Measurements from ENCODE around the gene SLC16A12.
"Not testable (repeated sequence)": the region's sequence is repeated elsewhere in the genome, so short reads cannot be mapped to it uniquely, and the experiment has no call there.

The SLC16A12 gene

GRCh38 chr10:89414879-89415821 is 120.2 kb downstream of the SLC16A12 start:
- TF ChIP-seq CTCF (conservative IDR thresholded peaks at IDR 0.05; ENCODE audit: low read depth, low read length) = no peak
- H3K4me3 ChIP-seq (ENCODE audit: low read depth, low read length) = peak overlapping the region; percentile 81
- DNase-seq (ENCODE audit: low read depth) = peak; percentile 46

GRCh38 chr10:89414146-89414878 is 121.1 kb downstream of the SLC16A12 start, which contains the start of gene IFIT5:
TSS of gene IFIT5 (plus strand) at chr10:89414568. CDS start at chr10:89414799, 231 bp downstream.
- peak within 1 kb of the TSS; percentile 81 for H3K4me3 ChIP-seq (ENCODE audit: low read depth, low read length)
- peak; percentile 82 for DNase-seq (ENCODE audit: low read depth)
- TF ChIP-seq CTCF (conservative IDR thresholded peaks at IDR 0.05; ENCODE audit: low read depth, low read length) = no peak

GRCh38 chr10:89413398-89413912 is 121.9 kb downstream of the SLC16A12 start:
- TF ChIP-seq CTCF (conservative IDR thresholded peaks at IDR 0.05; ENCODE audit: low read depth, low read length) = no peak
- H3K4me3 ChIP-seq (ENCODE audit: low read depth, low read length) = peak overlapping the region; percentile 81
- no peak for DNase-seq (ENCODE audit: low read depth)

GRCh38 chr10:89412276-89412675 is 123.1 kb downstream of the SLC16A12 start:
- not testable (repeated sequence) for H3K4me3 ChIP-seq (ENCODE audit: low read depth, low read length); DNase-seq (ENCODE audit: low read depth)

- not testable (repeated sequence) for H3K4me3 ChIP-seq (ENCODE audit: low read depth, low read length); DNase-seq (ENCODE audit: low read depth)
These were observed 124.3 kb downstream of the SLC16A12 start for GRCh38 chr10:89411135-89411534.

- DNase-seq (ENCODE audit: low read depth); H3K4me3 ChIP-seq (ENCODE audit: low read depth, low read length): not testable (repeated sequence)
These were observed 124.8 kb downstream of the SLC16A12 start for GRCh38 chr10:89410551-89410950.

- not testable (repeated sequence) for DNase-seq (ENCODE audit: low read depth); H3K4me3 ChIP-seq (ENCODE audit: low read depth, low read length)
These were observed 126.1 kb downstream of the SLC16A12 start for GRCh38 chr10:89409282-89409681.

GRCh38 chr10:89407792-89408191 is 127.6 kb downstream of the SLC16A12 start:
- not testable (repeated sequence) for H3K4me3 ChIP-seq (ENCODE audit: low read depth, low read length); DNase-seq (ENCODE audit: low read depth)

- not testable (repeated sequence) for DNase-seq (ENCODE audit: low read depth)
These were observed 129.2 kb downstream of the SLC16A12 start for GRCh38 chr10:89406178-89406577.

More at GRCh38 chr10:89406178-89406577, 129.2 kb downstream of the SLC16A12 start:
- H3K4me3 ChIP-seq (ENCODE audit: low read depth, low read length) = not testable (repeated sequence)

Data from choroid plexus epithelial cell (primary cell).